ENCODE measurements around the gene FXYD3.

Gene FXYD3

DNA sequence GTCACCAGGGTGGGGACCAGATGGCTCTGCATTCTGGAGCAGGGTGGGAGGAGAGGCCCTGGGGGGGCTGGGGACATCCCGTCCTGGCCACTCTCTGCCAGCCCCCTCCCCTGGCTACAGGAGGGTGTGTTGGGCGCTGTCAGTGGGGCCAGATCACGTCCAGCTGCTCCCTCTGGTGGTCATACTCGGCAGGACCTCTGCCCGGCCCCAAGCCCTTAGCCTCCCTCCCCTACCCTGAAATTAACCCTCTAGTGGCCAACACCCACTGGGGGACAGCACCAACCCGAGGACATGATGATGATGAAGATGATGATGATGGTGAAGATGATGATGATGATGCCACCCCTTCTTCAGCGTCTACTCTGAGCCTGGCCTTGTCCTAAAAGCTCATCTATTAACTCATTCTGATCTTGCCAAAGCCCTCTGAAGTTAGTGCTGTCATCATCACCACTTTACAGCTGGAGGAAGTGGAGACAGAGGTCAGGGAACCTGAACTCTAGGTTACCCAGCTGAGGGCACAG, 19.8 kb downstream of the FXYD3 start:
- TF ChIP-seq ZFX (IDR thresholded peaks at IDR 0.05; ENCODE audit: borderline replicate concordance), result no peak
- TF ChIP-seq, protein P1, sequence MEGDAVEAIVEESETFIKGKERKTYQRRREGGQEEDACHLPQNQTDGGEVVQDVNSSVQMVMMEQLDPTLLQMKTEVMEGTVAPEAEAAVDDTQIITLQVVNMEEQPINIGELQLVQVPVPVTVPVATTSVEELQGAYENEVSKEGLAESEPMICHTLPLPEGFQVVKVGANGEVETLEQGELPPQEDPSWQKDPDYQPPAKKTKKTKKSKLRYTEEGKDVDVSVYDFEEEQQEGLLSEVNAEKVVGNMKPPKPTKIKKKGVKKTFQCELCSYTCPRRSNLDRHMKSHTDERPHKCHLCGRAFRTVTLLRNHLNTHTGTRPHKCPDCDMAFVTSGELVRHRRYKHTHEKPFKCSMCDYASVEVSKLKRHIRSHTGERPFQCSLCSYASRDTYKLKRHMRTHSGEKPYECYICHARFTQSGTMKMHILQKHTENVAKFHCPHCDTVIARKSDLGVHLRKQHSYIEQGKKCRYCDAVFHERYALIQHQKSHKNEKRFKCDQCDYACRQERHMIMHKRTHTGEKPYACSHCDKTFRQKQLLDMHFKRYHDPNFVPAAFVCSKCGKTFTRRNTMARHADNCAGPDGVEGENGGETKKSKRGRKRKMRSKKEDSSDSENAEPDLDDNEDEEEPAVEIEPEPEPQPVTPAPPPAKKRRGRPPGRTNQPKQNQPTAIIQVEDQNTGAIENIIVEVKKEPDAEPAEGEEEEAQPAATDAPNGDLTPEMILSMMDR (IDR thresholded peaks at IDR 0.05), result peak; percentile 89
- no peak overlapping the region for H3K27ac ChIP-seq

DNA sequence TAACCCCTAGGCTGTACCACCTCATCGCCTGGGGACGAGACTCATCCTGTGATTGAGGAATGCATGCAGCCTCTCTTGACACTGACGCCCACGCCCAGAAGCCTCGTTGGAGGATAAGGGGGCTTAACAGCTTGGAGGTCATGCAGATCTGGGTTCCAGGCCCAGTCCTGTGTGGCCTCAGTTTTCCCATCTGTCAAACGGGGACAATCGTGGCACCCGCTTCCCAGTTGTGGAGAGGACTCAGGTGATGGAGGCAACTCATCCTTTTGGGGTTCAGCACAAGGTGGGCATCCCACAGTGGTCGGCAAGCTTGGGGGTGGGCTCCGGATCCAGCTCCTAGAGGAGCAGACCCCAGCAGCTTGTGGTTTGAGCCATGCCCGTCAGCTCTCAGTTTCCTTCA, 20.6 kb downstream of the FXYD3 start:
- no peak for TF ChIP-seq ZFX (IDR thresholded peaks at IDR 0.05; ENCODE audit: borderline replicate concordance)
- TF ChIP-seq, protein P1 (IDR thresholded peaks at IDR 0.05), result no peak
- H3K27ac ChIP-seq, result no peak overlapping the region

DNA sequence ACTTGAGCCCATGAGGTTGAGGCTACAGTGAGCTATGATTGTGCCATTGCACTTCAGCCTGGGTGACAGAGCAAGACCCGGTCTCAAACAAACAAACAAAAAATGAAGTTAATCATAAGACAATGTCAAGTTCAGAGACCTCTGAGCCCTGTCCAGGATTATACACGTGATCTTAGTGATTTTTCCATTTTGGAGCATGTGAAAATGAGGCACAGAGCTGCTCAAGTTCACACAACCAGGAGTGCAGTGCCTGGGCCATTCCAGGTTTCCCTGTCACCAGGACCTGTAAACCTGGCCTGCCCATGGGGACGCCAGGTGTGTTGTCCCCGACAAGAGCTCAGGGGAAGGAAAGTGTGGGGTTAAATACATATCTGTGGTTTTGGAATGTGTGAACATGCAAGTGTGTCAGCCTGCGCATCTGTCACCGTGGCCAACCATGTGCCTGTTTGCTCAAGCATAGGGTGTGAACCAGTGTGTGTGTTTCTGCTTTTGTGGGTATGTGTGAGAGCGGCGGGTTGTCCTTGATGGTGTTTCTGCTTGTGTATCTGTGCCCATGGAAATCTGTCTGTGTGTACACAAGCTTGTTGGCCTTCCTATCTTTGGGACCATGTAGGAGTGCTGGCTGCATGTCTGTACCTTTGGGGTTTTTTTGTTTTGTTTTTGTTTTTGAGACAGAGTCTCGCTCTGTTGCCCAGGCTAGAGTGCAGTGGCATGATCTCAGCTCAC, 21.5 kb downstream of the FXYD3 start:
- no peak for TF ChIP-seq ZFX (IDR thresholded peaks at IDR 0.05; ENCODE audit: borderline replicate concordance)
- TF ChIP-seq, protein P1 (IDR thresholded peaks at IDR 0.05), result no peak
- H3K27ac ChIP-seq, result no peak overlapping the region

DNA sequence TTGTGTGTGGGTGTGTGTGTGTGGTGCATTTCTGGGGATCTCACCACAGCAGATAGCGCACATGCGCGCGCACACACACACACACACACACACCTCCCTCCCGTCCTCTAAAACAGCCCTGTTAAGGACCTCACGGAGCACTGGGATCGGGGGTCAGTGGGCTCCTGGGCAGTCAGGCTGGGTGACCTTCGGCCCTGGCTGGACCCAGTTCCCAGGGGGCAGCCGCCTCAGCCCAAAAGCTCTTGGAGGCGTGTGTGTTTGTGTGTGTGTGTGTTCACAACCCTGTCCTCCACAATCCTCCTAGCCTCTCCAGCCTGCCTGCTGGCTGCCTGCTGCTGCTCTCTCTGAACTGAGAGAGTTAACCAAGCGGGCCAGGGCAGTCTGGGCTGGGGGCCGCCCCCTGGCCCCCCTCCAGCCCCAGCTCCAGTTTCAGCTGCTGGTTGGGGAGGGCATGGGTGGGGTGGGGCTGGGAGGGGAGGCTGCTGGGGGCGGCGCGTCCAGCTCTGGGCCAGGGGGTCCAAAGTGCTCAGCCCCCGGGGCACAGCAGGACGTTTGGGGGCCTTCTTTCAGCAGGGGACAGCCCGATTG, 22.8 kb downstream of the FXYD3 start, which contains the start of gene FXYD1:
Gene FXYD1, plus strand, starts transcription at position 520 of the 588 bp plus-strand sequence. CDS start 1,256 bp downstream, outside the sequence.
- TF ChIP-seq, protein P1 (IDR thresholded peaks at IDR 0.05), result no peak
- TF ChIP-seq ZFX (IDR thresholded peaks at IDR 0.05; ENCODE audit: borderline replicate concordance), result no peak
- H3K27ac ChIP-seq, result no peak within 1 kb of the TSS

DNA sequence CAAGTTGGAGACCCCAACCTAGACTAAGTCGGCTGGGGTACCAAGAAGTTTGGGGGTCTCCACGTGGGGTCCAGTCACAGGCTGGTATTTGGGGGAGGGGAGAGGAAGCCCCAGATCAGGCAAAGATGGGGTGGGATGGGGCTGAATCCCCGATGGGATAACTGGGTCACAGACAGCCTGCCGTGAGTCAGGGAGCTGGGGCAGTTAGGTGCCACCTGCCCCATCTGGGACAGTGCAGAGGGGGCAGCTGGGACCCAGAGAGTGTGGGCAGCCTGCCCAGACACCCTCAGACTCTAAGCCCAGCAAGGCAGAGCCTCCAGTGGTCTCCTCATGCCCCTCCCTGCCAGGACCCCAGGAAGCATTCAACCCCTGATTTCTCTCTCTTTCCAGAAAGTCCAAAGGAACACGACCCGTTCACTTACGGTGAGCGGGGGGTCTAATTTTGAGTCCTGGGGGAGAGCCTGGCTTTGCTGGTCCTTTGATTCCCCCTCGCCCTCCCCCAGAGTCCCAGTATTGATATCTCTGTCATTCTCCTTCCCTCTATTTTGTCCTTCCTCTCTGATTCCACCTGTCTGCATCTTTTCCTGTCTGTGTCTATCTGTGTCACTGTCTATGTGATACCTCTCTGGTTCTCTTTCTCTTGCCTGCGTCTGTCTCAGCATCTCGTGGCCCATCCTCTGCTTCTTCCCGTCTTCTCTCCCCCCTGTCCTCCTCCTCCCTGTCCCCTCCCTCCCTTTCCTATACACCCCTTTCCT, 24.8 kb downstream of the FXYD3 start:
- no peak for TF ChIP-seq ZFX (IDR thresholded peaks at IDR 0.05; ENCODE audit: borderline replicate concordance)
- TF ChIP-seq, protein P1 (IDR thresholded peaks at IDR 0.05), result no peak
- no peak overlapping the region for H3K27ac ChIP-seq

DNA sequence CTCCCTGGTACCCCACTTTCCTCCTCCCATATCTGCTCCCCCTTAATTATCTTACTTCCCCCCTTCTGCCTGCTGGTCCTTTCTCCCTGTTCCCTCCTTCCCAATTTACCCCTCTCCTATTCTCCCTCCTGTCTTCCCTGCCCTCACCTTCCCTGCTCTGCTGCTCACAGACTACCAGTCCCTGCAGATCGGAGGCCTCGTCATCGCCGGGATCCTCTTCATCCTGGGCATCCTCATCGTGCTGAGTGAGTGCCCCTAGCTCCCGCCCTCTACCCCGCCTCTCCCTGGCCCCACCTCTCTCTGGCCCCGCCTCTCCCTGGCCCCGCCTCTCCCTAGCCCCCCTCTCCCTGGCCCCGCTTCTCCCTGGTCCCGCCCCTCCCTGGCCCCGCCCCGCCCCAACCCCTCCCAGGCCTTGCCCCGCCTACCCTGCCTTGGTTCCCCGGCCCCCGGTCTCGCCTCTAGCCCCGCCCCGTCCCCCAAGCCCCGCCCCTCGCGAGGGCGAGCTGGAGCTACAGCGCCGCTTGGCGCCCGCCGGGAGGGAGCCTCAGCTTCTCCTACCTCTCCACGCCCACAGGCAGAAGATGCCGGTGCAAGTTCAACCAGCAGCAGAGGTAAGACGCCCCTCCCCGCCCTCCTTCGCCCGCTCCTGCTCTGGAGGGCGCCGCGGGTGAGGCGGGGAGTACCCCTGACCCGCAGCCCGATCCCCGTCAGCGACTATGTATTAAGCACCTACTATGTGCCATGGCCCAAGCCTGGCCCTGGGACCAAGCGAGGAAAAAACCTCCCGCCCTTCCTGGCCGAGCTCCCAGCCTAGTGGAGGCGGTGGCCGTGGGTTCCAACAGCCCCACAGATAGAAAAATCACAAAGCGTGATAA, 25.6 kb downstream of the FXYD3 start:
- no peak for TF ChIP-seq ZFX (IDR thresholded peaks at IDR 0.05; ENCODE audit: borderline replicate concordance)
- TF ChIP-seq, protein P1 (IDR thresholded peaks at IDR 0.05), result peak; percentile 80
- 0 out of 2 replicates have a peak overlapping the region, but pooled peaks have one; percentile 37 for H3K27ac ChIP-seq
